GM21619 (cell line): Measurements from ENCODE around the gene RIPOR3.

ENCODE experiments used
- ATAC-seq: cut with Tn5 transposase; IDR thresholded peaks from one replicate; pipeline ENCODE4 v1.9.1; 2021; ENCODE audit not compliant: unreplicated experiment

Gene RIPOR3

DNA sequence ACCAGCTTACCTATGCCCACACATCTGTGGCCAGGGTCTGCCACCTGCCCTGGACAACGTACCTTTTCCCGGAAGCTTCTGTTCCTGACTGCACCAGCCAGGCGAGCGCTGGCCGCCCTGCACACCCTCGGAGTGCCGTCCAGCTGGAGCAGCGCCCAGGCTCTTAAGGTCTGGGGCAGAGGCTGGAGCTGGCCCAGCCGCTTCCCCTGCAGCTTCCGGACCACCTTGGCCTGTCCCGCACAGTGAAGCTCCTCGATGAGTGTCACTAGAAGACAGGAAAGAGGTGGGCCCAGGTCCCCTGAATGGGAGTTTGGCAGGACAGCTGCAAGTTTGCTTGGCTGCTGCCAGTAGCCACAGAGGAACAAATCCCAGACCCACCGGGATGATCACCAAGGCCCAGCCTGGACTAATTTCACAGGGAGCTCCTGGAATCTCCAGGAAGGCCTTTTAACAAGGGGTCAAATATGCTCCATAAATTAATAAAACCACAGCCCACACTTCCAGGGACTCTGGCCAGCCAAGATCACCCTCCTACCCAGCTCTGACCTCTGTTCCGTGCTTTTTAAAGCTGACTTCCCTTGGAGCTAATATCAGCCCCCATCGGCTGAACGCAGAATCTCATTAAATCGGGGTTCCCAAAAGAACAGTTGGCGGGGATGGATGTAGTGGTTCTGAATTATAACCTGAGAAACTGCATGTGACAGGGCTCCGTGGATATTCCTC, 98.9 kb downstream of the RIPOR3 start:
- ATAC-seq: no peak

DNA sequence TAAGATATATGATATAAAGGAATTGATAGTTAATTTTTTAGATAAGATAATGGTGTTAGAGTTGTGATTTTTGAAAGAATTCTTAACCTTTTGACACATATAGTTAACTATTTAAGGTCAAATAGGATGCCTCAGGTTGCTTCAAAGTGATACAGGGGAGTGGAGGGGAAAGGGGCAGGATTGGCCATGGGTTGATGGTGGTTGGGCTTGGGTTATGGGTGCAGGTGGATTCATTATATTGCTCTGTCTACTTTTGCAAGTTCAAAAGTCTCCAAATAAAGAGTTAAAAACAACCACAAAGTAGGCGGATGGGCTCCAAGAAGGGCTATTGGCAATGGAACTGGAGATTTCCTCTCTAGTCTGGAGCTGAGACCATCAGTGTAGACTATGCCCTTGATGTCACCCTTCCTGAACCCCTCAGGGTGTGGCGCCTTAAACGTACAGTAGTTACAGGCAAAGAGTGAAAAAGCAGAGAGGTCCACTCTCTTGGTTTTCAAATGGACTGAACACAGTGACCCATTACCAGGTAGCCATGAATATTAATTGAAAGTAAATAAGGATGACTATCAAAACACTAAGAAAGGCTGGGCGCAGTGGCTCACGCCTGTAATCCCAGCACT, 100.0 kb downstream of the RIPOR3 start:
- ATAC-seq: no peak

DNA sequence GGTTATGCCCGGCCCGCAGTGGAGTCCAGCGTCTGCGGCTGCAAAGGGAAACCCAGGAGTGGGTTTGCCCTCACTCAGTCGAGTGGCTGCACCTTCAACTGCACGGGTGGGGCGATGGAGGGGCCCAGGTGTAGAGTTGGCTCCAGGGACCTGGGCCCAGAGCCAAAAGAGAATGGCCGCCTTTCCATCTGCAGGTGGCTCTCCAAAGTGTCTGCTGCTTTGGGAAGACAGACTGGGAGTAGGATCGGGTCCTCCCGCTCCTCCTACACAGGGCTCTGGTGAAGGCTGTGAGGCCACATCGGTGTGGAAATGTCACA, 101.0 kb downstream of the RIPOR3 start:
- ATAC-seq: no peak

DNA sequence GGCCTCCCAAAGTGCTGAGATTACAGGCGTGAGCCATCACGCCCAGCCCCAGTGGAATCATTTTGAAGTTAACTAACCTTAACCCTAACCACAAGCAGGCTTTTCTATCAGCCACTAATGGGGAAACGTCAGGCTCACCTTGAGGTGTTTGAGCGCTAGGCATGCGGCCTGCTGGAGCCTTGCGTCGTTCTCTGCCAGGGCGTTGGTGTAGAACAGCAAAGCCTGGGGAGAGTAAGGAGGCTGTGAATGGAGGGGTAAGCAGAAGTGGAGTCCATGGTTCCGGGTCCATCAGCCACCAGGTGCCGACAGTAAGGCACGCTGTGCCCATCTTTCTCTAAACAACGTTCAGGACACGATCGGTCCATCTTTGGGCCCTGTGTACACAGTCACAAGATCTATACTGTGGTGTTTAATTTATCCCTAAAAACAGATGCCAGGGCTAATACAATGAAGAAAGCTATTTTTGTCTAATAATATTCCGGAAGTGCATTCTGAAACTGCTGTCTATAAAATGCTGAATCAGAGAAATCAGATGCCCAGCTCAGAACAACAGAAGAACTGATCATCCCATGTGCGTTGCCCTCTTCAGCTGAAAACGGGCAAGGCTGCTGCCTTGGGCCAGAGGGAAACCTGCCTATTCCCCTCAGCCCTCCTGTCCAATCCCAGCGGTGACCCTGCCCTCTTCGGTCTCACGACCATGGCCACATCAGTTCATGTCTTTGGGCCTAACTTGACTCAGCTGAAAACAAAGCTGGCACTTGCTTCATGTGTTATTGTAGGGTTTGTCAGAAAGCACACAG, 101.6 kb downstream of the RIPOR3 start:
- ATAC-seq: no peak

DNA sequence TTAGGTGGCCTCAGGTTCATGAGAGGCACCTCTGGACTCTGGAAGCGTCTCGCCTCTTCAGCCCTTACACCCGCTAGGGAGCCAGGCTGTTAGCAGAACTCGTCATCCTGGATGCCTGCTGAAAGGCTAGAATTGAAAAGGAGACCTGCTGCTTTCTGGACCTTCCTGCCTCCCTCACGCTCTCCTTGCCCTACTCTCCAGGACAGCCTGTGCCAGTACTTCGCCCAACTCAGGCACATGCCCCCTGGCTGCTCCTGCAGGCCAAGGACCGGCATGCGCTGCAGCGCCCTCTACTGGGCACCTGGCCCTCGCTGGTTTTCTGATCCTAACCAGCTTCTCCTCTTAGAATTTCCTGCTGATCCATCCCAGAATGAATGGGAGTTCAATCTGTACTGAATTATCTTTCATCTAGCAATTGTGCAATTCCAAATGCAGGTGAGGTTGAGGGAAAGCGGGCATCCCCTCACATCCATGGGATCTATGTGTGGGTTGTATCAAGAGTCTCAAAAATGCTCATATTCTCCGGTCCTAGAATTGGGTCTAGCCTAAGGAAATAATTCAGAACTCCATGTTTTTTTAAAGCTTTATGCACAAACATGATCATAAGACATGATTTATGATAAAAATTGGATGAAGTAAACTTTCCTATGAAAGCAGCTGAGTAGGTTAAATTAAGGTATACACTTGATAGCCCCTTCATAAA, 103.2 kb downstream of the RIPOR3 start:
- no peak for ATAC-seq

DNA sequence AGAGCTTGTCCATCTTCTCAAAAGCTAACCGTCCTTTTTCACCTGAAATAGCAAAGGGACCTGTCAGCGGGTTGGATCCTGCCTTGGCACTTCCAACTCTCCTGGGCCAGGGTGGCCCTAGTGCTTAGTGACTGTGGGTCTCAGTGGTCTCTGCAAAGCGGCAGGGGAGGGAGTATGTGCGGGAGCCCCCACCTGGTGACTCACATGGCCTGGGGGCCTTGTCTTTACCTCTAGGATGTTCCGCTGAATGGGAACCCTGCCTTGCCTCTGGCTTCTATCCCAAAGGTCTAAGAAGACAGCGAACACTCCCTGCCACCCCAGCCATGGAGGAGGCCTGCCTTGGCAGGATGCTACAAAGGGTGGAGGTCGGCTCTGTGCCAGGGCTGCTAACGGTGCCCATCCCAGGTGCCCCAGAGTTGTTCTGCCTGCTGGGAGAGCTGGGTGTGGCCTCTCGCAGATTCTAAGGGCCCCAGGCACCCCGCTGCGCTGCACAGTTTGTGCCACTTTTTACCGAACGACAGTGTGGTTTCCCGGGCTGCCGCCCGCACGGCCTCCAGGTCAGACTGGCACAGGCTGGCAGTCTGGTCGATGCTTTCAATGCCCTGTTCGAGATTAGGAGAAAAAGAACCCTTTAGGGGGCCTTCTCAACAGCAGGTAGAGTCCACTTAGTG, 103.9 kb downstream of the RIPOR3 start:
- ATAC-seq: no peak

DNA sequence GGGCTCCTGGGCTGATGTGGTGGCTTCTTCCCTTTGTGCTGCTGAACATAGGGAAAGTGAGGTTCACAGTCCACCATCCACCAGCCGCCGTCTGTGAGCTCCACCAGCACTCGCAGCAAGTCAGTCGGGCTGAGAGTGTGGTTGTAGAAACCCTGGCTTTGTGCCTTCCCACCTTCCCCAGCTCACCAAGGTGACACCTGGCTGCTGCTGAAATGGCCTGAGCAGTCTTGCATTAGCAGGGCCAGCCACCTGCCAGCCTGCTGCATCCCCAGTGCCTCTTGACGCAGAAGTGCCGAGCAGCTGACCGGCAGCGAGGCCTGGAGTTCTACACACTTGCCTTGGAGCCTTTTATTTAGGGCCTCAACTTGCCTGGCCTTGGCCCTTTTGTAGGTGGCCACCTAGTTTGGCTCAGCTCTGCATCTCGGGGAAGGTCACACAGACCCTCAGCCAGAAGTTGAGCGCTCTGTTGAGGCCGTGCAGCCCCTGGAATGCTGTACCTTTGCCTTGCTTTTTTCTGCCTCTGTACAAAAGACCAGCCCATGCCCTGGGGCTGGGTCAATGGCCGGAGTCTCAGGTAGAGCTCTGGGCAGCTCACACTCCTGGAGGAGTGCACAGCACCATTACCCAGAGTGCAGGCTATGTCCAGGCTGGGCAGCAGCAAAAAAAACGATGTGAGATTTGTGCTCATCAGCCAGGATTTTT, 104.7 kb downstream of the RIPOR3 start:
- no peak for ATAC-seq

DNA sequence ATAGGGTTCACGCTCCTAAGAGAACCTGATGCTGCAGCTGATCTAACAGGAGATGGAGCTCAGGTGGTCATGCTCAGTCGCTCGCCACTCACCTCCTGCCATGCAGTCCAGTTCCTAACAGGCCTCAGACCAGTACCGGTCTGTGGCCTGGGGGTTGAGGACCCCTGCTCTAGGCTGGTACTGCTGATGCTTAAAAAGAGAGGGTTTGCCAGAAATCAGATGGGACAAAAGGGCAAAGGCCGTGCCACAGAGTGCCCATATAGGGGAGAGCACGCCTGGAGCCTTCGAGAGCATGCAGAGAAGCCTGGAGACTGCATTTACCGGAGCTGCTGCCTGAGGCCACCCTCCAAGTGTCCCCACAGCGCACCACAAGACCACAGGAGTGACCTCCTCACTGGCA, 105.7 kb downstream of the RIPOR3 start:
- ATAC-seq: no peak

DNA sequence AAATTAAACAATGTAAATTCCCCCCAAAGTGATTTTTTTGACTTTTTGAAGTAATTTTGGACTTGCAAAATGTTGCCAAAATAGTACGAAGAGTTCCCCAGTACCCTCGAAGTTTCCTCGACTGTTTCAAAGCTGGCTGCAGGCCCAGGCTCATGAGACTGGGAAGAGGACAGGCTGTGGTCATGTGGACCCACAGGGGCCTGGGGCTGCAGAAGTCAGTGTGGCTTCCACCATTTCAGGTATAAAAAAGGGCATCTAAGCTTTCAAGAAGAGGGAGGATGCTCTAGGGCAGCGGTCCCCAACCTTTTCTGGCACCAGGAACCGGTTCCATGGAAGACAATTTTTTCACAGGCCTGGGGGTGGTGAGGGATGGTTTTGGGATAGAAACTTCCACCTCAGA, 106.1 kb downstream of the RIPOR3 start:
- ATAC-seq: no peak

DNA sequence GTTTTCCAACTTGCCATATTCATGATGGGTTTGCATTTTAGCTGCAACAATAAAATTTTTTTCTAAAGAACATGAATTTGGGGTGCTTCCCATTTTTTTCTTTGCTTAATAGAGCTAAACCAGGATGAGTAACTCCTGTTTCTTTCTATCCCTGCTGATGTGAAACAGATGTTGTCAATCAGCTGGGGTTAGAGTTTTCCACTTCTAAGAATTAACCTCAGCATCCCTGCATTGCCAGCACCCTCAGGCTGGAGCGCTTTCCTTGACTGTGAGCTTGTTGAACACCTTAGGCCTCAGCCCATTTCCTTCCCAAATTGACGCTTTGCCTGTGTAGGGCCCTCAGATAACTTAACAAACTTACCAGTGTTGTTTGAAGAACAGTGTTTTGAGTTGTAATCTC, 106.7 kb downstream of the RIPOR3 start:
- ATAC-seq: no peak

DNA sequence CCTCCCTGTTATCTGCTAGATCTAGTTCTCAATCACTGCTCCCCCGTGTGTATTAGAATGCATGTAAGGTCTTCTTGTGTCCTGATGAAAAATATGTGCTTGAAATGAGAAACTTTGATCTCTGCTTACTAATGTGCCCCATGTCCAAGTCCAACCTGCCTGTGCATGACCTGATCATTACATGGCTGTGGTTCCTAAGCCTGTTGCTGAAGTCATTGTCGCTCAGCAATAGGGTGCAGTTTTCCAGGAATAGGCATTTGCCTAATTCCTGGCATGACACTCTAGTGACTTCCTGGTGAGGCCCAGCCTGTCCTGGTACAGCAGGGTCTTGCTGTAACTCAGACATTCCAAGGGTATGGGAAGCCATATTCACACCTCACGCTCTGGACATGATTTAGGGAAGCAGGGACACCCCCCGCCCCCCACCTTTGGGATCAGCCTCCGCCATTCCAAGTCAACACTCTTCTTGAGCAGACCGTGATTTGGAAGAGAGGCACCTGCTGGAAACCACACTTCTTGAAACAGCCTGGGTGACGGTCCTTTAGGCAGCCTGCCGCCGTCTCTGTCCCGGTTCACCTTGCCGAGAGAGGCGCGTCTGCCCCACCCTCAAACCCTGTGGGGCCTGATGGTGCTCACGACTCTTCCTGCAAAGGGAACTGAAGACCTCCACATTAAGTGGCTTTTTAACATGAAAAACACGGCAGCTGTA, 107.7 kb downstream of the RIPOR3 start:
- no peak for ATAC-seq

DNA sequence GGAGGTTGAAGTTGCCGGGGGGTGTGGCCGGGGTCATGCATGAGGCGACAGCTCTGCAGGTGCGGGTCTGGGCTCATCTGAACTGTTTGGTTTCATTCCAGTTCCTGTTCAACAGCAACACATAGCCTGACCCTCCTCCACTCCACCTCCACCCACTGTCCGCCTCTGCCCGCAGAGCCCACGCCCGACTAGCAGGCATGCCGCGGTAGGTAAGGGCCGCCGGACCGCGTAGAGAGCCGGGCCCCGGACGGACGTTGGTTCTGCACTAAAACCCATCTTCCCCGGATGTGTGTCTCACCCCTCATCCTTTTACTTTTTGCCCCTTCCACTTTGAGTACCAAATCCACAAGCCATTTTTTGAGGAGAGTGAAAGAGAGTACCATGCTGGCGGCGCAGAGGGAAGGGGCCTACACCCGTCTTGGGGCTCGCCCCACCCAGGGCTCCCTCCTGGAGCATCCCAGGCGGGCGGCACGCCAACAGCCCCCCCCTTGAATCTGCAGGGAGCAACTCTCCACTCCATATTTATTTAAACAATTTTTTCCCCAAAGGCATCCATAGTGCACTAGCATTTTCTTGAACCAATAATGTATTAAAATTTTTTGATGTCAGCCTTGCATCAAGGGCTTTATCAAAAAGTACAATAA, 108.6 kb downstream of the RIPOR3 start:
- no peak for ATAC-seq

DNA sequence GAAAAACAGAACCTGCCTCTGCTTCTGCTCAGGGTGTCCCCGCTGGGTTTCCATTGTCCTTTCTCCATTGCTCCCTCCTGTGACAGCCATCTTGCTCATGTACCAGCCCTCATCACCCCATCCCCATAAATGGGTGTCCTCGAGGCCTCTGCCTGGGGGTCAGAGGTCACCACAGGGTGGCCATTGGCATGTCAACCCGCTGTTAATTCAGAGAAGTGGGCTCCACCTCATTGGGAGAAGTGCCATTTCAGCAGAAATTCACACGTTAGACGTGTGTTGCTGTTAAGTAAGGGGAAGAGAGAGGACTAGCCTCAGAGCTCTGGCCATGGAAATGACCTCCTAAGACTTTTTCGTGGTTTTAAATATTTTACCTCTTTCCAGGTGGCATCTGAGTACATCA, 109.2 kb downstream of the RIPOR3 start:
- no peak for ATAC-seq

DNA sequence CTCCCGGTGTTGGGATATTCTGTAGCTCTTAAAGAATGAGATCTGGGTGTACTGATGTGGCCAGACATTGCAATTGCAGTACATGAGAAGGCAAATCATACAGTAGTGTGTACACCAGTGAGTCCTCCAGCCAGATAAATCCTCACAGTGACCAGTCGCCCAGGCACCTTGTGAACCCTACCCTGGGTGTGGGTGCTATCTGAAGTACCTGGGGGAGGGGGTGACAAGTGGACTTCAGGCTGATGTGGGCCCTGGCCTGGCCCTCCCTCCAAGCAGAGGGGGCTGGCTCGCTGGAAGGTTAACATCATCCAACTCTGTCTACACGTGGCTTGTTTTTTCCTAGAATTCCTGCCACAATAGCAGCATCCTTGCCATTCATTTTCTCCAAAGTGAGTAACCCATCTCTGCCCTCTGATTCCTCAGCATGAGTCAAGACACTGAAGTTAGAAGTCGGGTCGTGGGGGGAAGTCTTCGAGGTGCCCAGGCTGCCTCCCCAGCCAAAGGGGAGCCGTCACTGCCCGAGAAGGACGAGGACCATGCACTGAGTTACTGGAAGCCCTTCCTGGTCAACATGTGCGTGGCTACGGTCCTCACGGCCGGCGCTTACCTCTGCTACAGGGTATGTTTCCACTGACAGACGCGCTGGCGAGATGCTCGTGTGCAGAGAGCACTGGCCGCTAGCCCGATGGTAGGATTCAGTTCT, 110.3 kb downstream of the RIPOR3 start:
- ATAC-seq: no peak

DNA sequence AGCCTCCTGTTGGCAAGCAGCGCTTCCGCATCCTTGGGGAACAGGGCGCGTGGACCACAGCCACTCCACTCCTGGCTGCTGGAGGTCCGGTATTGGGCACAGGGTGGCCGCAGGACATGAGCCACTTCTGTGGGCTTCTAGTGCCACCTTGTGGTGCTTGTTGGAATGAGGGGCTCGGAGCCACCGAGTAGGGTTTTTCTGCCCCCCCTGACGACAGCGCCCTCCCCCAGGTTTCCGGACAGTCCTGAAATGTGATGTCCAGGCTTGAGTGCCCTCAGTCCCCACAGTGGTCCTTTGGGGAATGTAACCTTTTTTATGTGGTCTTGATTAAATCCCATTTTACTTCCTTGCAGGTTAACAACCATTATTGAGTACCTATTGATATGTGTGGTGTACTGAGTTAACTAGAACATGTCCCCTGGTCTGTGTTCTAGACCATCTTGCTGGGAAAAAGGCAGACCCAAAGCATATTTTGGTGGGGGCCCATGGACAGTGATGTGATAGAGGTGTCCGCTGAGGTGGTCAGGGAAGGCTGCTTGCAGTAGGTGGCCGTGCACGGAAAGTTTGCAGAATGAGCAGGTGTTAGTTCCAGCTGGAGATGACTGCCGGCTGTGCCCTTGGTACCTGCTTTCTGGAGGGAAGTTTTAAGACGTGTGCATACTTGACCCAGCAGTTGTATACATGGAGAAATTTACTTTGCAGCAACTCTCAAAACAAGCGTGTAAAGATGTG, 111.2 kb downstream of the RIPOR3 start:
- ATAC-seq: no peak

DNA sequence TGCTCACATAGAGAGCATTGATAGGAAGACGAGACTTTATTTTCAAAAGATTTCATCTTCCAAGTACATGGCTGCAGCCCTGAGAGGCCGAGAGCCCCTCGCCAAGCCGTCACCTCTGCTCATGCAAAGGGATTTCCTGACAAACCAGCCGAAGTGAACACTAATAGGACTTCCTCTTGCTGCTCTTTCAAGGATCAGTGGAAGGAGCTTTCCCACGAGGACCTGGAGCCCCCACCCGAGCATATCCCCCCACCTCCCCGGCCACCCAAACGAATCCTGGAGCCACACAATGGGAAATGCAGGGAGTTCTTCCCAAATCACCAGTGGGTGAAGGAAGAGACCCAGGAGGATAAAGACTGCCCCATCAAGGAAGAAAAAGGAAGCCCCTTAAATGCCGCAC, 111.8 kb downstream of the RIPOR3 start:
- ATAC-seq: no peak

DNA sequence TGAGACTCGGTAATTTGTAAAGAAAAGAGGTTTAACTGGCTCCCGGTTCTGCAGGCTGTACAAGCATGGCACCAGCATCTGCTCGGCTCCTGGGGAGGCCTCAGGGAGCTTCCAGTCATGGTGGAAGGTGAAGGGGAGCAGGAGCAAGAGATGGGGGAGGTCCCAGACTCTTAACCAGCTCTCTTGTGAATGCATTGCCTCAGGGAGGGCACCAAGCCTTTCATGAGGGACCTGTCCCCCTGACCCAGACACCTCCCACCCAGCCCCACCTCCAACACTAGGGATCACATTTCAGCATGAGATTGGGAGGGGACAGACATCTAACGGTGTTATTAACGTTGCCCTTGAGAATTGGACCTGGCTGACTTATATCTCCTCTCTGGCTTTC, 112.6 kb downstream of the RIPOR3 start:
- ATAC-seq: no peak

DNA sequence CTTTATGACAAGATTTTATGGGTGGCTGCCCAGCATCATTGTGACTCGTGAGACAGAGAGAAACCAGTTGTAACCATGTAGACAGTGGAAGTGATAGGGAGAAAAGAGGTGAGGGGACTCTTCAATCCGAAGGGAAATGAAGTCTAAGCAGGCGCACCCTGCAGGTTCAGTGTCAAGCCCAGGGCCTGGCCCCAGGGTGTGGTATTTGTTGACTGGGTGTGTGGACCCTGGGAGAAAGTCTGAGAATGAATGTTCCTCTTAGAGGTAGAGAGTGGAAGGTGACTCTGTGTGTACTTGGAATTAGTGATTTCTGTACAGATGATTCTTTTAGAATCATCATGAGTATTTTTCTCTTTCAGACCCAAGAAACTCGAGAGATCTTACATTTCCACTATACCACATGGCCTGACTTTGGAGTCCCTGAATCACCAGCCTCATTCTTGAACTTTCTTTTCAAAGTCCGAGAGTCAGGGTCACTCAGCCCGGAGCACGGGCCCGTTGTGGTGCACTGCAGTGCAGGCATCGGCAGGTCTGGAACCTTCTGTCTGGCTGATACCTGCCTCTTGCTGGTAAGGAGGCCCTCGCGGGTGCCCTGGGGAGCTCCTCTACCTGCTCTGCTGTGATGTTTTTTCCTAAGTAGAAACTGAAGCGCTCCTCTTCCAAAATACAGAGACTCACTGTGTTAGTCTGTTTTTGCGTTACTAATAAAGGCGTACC, 113.1 kb downstream of the RIPOR3 start:
- no peak for ATAC-seq
